ENCODE measurements around the gene SERPINH1. TPM values are rescaled to one million over a fixed set of nuclear protein-coding genes. Genes with fewer than 3 reads are reported as not detected.

The SERPINH1 gene
- total RNA-seq, result 1,833 and 1,983 TPM in 2 replicates

GRCh38 chr11:75562048-75562835 is at the start of gene SERPINH1:
Gene SERPINH1, plus strand, starts transcription at chr11:75562253. Its CDS starts 4,097 bp downstream, at chr11:75566350.

GRCh38 chr11:75525433-75526191 is 36.4 kb upstream of the SERPINH1 start, which contains the start of gene GDPD5:
Gene GDPD5, minus strand, starts transcription at chr11:75525941. Its CDS starts 48,206 bp downstream, at chr11:75477735.

Other genes starting within 250 kb of the SERPINH1 start
- gene ARRB1, start 210.6 kb upstream of the SERPINH1 start, total RNA-seq, result 31.6 and 34.7 TPM in 2 replicates
- gene RPS3, start 162.7 kb upstream of the SERPINH1 start, total RNA-seq, result 1,773 and 2,581 TPM in 2 replicates
- 2.8 and 15.3 TPM in 2 replicates for gene KLHL35, start 129.1 kb upstream of the SERPINH1 start, total RNA-seq
- 5.7 and 5.8 TPM in 2 replicates for gene GDPD5, start 36.3 kb upstream of the SERPINH1 start, total RNA-seq
- 2.0 and 2.4 TPM in 2 replicates for gene MAP6, start 106.8 kb downstream of the SERPINH1 start, total RNA-seq
- not detected in 2 replicates for gene MOGAT2, start 155.6 kb downstream of the SERPINH1 start, total RNA-seq
- gene DGAT2, start 206.5 kb downstream of the SERPINH1 start, total RNA-seq, result 3.8 and 5.7 TPM in 2 replicates